Left colon (tissue), 2 donors: ENCODE measurements around the gene CLEC4G. TPM values are rescaled to one million over a fixed set of nuclear protein-coding genes. Genes with fewer than 3 reads are reported as not detected.
A peak's percentile ranks its signal among the peaks of the same experiment; 100 is the strongest.

Source experiments
- ATAC-seq: fragments of 200-7000 bp; cut with Tn5 transposase; one replicate; pipeline ENCODE4 v1.9.1; 2020; ENCODE audit warnings: mild to moderate bottlenecking, moderate library complexity
- DNase-seq, 2 donors: peaks; one replicate each; pipeline ENCODE4 v3.0.0-alpha.2; 2020
- intact Hi-C, 2 donors: fragments of 100-400 bp; cut with DNase I in 1 of 2; cut with micrococcal nuclease in 1 of 2; formaldehyde crosslinking; loops; one replicate each; pipeline versions ENCODE4 v1.11.2 to v1.14.0; 2022; cut with DNase I, micrococcal nuclease
- total RNA-seq, 2 donors: library from RNA; stranded (reverse); fragmentation: NEBNext Ultra II Directional; extraction: Animal tissue kit (Norgen Biotek cat#: 25700); gene quantifications; one replicate each; pipeline ENCODE4 v1.2.1, GENCODE V29; 2021
- donor health status: DM: no; HTN: no; CAD: no.
- donor health status: DM: yes; HTN: yes; CAD: no.

The CLEC4G gene
- total RNA-seq, 2 donors from 2014 or later: 1.3 TPM; not detected in 1

GRCh38 chr19:7731615-7732014, 295 bp downstream of the CLEC4G start:
- intact Hi-C loops: no loop called here
- DNase-seq: no peak
- ATAC-seq: no peak

- ATAC-seq (no peak), DNase-seq (no peak)
- intact Hi-C loops: no loop called here
Observed at GRCh38 chr19:7731218-7731595, 703 bp downstream of the CLEC4G start.

DNA sequence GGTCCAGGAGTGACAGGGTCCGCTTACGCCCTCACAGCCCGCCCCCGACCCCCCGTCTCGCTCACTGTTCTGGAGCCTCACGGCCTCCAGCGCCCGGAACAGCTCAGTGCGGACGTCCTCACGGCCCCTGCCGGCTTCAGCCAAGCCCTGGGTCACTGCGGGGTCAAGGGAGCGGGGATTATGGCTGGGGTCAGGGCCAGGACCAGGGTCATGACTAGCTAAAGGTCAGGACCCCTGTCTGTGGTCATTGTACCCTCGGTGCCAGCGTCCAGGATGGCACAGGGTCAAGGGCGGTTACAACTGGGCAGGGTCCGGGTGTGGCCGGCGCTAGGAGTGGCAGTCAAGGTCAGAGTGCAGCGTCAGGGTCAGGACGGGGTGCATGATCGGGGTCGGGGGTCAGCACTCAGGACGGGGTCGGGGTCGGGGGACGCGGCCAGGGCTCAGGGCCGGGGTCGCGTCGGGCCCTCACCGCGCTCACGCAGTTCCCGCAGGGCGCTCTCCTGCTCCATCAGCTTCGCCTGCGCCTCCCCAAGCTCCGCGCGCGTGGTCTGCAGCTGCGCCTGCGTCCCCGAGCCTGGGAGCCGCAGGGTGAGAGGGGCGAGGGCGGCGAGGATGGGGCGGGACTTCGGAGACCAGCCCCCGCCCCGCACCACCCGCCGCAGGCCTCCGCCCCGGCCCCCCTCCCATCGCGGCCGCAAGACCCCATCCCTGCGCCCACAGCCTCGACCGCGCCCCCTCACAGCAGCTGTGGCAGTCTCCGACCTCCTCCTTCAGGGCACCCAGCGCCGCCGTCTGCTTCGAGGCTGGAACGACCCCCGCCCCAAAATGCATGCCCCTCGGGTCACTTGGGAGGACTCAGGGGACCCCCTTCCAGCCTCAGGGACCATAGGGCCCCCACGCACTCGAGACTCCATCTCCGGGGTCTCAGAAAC, 1.4 kb downstream of the CLEC4G start:
- DNase-seq: no peak
- ATAC-seq: no peak

GRCh38 chr19:7729831-7730285, 2.1 kb downstream of the CLEC4G start:
- ATAC-seq (no peak), DNase-seq (no peak)
- intact Hi-C loops: no loop called here

More for the DNA sequence above, 1.4 kb downstream of the CLEC4G start:
- intact Hi-C loops: no loop called here

GRCh38 chr19:7729211-7729610, 2.7 kb downstream of the CLEC4G start:
- DNase-seq (no peak), ATAC-seq (no peak)
- intact Hi-C loops: no loop called here

- intact Hi-C loops: no loop called here
- ATAC-seq (no peak), DNase-seq (no peak)
Observed at GRCh38 chr19:7725791-7726190, 6.1 kb downstream of the CLEC4G start.

DNA sequence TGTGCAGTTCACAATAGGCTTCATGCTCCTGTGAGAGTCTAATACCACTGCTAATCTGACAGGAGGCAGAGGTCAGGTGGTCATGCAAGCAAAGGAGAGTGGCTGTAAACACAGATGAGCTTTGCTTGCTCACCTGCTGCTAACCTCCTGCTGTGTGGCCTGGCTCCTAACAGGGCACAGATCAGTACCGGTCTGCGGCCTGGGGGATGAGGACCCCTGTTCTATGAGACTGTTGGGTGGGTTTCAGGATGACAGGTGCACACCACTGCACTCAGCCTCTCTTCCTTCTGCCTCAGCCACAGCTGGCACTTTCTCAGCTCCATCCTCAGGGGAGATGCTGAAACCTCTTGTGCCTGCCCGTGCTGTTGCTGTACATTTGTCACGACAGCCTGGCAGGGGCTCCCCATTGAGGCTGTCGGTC, 9.7 kb downstream of the CLEC4G start:
- ATAC-seq: no peak
- intact Hi-C loops: no loop called here
- no peak for DNase-seq

DNA sequence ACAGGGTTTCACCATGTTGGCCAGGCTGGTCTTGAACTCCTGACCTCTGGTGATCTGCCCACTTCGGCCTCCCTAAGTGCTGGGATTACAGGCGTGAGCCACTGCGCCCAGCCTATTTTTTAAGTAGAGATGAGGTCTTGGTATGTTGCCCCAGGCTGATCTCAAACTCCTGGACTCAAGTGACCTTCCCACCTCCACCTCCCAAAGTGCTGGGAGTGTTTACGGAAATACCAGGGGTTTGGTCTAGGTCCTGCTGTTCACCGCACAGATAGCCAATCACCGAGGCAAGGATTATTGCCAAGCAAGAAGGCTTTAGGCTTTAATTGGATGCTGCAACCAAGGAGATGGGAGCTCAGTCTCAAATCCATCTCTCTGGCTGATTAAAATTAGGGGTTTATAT, 11.6 kb downstream of the CLEC4G start:
- ATAC-seq: no peak
- DNase-seq: no peak
- intact Hi-C loops: no loop called here

GRCh38 chr19:7718668-7719067, 13.2 kb downstream of the CLEC4G start:
- DNase-seq (no peak), ATAC-seq (no peak)
- intact Hi-C loops: no loop called here

GRCh38 chr19:7716762-7717161, 15.1 kb downstream of the CLEC4G start:
- intact Hi-C loops: no loop called here
- ATAC-seq: no peak
- no peak for DNase-seq

GRCh38 chr19:7715671-7716070, 16.2 kb downstream of the CLEC4G start:
- DNase-seq: no peak
- intact Hi-C loops: no loop called here
- ATAC-seq: no peak

- ATAC-seq (no peak), DNase-seq (no peak)
- intact Hi-C loops: no loop called here
Observed at GRCh38 chr19:7710616-7711015, 21.3 kb downstream of the CLEC4G start.

- no peak for DNase-seq
- intact Hi-C loops: no loop called here
- ATAC-seq: no peak
Observed at GRCh38 chr19:7709932-7710460, 21.9 kb downstream of the CLEC4G start.

DNA sequence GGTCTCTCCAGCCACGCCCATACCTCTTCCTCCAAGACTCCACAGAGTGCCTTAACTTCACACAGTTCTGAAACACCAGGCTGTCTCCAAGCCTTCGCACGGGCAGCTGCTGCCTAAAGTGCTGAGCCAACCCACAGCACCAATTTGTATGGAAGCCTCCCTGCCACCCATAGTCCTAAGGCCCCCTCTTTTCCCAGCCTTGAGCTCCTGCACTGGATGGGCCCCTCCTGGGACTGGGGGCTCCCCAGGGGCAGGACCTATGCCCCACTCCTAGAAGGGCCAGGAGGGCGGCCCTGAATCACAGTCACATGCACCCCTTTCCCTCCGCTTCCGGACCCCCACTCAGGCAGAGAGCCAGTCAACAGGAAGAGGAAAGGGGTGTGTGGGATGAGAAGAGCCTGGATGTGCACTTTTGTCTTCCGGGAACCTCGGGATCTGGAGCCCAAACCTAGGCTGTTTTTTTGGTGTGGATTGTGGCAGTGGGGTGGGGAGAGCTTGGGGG, 24.9 kb downstream of the CLEC4G start:
- ATAC-seq (no peak), DNase-seq (no peak)
- intact Hi-C loops: no loop called here

DNA sequence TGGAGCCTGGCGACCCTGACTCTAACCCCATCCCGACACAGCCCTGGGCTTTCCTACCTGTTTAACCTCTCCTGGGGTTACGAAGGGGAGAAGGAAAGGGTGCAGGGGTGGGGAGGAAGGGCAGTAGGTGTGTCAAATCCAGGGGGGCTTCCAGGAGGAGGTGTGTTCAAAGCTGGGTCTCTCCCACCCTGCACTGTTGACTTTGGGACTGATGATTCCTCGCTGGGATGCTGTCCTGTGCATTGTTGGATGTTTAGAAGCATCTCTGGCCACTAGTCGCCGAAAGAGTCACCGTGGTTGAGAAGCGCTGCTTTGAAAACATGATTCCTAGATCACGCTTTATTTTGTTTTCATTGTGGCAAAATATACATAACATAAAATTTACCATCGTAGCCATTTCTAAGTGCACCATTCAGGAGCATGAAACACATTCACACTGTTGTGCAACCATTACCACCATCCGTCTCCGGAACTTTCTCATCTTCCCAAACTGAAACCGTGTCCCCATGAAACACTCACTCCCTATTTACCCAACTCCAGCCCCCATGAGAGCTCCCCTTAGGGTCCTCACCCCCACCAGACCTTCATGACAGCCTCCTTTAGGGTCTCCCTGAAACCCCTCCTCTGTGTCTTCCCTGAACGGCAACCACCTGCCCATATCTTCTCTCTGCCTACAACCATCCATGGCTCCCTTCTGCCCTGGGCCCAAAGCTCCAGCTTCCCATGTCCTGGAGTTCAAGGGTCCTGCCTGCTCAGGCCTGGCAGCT, 25.5 kb downstream of the CLEC4G start:
- ATAC-seq (no peak), DNase-seq (no peak)
- intact Hi-C loops: no loop called here

DNA sequence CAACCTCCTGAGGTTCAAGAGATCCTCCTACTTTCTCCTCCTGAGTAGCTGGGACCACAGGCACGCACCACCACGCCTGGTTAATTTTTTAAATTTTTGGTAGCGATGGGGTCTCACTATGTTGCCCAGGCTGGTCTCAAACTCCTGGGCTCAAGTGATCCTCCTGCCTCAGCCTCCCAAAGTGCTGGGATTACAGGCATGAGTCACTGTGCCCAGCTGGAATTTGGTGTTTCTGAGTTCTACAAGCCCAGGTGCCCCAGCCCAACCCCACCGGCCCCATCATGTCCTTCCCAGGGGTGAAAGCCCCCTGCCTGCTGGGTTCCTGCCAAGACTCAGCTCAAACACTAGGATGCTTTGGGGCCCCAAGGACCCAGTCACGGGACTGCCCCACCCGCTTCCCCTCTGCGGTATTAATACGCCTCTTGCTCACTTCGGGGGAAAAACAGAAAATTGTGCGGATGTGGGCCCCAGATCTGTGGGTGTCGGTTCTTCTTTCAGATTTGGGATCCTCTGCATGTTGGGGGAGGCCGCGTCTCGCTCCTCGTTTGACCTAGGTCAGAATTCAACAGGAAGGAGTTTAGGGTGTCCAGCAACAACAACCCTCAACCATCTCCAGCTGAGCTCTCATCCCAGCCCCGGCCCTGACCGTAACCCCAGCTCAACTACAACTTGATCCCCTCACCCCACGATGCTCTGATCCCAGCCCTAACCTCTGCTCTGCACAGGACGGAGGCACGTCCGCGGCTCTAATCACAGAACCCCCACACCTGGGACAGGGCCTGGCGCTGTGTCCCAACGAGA, 26.3 kb downstream of the CLEC4G start:
- intact Hi-C loops: no loop called here
- ATAC-seq (peak; percentile 22), DNase-seq (peak; percentile 50 to 64)

- ATAC-seq: no peak
- no peak for DNase-seq
- intact Hi-C loops: no loop called here
Observed at GRCh38 chr19:7704280-7705060, 27.4 kb downstream of the CLEC4G start.

GRCh38 chr19:7703332-7703731, 28.6 kb downstream of the CLEC4G start:
- ATAC-seq (no peak), DNase-seq (no peak)
- intact Hi-C loops: no loop called here
